Endometrium (tissue), 2 donors: ENCODE data around the gene SSR4.

Experiments
- FAIRE-seq: peaks from 2 replicates; lab custom pipeline; 2012; peaks lifted over from hg19 to GRCh38; lab: Jason Lieb, UNC
- donor health status: control.
- donor health status: control.

Gene SSR4

GRCh38 chrX:153769158-153769864, 25.2 kb upstream of the SSR4 start:
- no peak for FAIRE-seq

GRCh38 chrX:153769865-153770600, 24.4 kb upstream of the SSR4 start:
- FAIRE-seq: no peak

- FAIRE-seq: no peak
Measured at GRCh38 chrX:153770601-153771414, 23.7 kb upstream of the SSR4 start.

- FAIRE-seq: no peak
Measured at GRCh38 chrX:153771415-153772315, 22.8 kb upstream of the SSR4 start.

- FAIRE-seq: no peak
Measured at GRCh38 chrX:153772316-153773217, 21.9 kb upstream of the SSR4 start.

- FAIRE-seq: no peak
Measured at GRCh38 chrX:153773218-153773611, 21.3 kb upstream of the SSR4 start.

- no peak for FAIRE-seq
Measured at GRCh38 chrX:153773741-153774575, 20.5 kb upstream of the SSR4 start.

GRCh38 chrX:153774576-153775292, 19.7 kb upstream of the SSR4 start:
- FAIRE-seq: no peak

- FAIRE-seq: no peak
Measured at GRCh38 chrX:153775293-153776119, 19.0 kb upstream of the SSR4 start.

- no peak for FAIRE-seq
Measured at GRCh38 chrX:153776120-153776599, 18.3 kb upstream of the SSR4 start.

GRCh38 chrX:153776611-153777045, 17.8 kb upstream of the SSR4 start:
- FAIRE-seq: no peak

GRCh38 chrX:153777261-153778090, 17.0 kb upstream of the SSR4 start:
- no peak for FAIRE-seq

GRCh38 chrX:153778181-153778580, 16.3 kb upstream of the SSR4 start:
- no peak for FAIRE-seq

GRCh38 chrX:153778684-153779101, 15.8 kb upstream of the SSR4 start:
- FAIRE-seq: no peak

GRCh38 chrX:153779891-153780677, 14.4 kb upstream of the SSR4 start:
- FAIRE-seq: no peak
